PC-9 (cell line): ENCODE data around the gene ZNF474. TPM values are rescaled to one million over a fixed set of nuclear protein-coding genes. Genes with fewer than 3 reads are reported as not detected.

ENCODE experiments used
- BruUV-seq: library from RNA; stranded (reverse); fragments of 400-500 nt; replicated peaks from 2 replicates; lab custom pipeline; 2021; lab: Mats Ljungman, UMichigan
- CTCF ChIA-PET: fragments of 300-600 bp; sonication (Branson Sonifier 250); formaldehyde crosslinking; loops from one replicate; lab custom pipeline; 2022; ENCODE audit warnings: antibody characterized with exemption; lab: Charles Lee
- POLR2A ChIA-PET: fragments of 300-600 bp; sonication (Branson Sonifier 250); formaldehyde crosslinking; loops from one replicate; lab custom pipeline; 2022; ENCODE audit warnings: antibody characterized with exemption; ENCODE audit not compliant: unreplicated experiment; lab: Charles Lee
- DNase-seq, 2 experiments: peaks; one replicate each; pipeline versions ENCODE4 v3.0.0 to v3.0.0-alpha.2; 2015 to 2022; ENCODE audit warnings: mixed read lengths in 1 of 2
- H2AFZ ChIP-seq: fragments of 200-600 bp; sonication (generic); 2 replicates; pipeline ENCODE4 v1.8.1; 2017; ENCODE audit warnings: antibody characterized with exemption
- H3F3A ChIP-seq: fragments of 200-600 bp; sonication (generic); 2 replicates; pipeline ENCODE4 v1.8.1; 2017; ENCODE audit warnings: antibody characterized with exemption, mild to moderate bottlenecking, low read depth; ENCODE audit not compliant: insufficient read depth
- H3K27ac ChIP-seq: fragments of 200-600 bp; sonication (generic); 2 replicates; pipeline ENCODE4 v1.6.1; 2016; ENCODE audit warnings: mixed run types
- H3K27me3 ChIP-seq: fragments of 200-600 bp; sonication (generic); 2 replicates; pipeline ENCODE4 v1.6.1; 2016; ENCODE audit warnings: low read depth, mixed run types; ENCODE audit not compliant: insufficient read depth
- H3K36me3 ChIP-seq: fragments of 200-600 bp; sonication (generic); 2 replicates; pipeline ENCODE4 v1.6.1; 2016; ENCODE audit warnings: low read depth, mixed run types
- H3K4me1 ChIP-seq: fragments of 200-600 bp; sonication (generic); replicated peaks from 2 replicates; pipeline ENCODE4 v1.6.1; 2016; ENCODE audit warnings: mixed run types; ENCODE audit not compliant: insufficient read depth
- H3K4me2 ChIP-seq: fragments of 200-600 bp; sonication (generic); 2 replicates; pipeline ENCODE4 v1.6.1; 2017; ENCODE audit warnings: mixed run types
- H3K4me3 ChIP-seq: fragments of 200-600 bp; sonication (generic); 2 replicates; pipeline ENCODE4 v1.6.1; 2016; ENCODE audit warnings: mixed run types
- H3K79me2 ChIP-seq: fragments of 200-600 bp; sonication (generic); 2 replicates; pipeline ENCODE4 v1.6.1; 2017; ENCODE audit warnings: low read depth, mixed run types
- H3K9me2 ChIP-seq: fragments of 200-600 bp; sonication (generic); 2 replicates; pipeline ENCODE4 v1.8.1; 2017; ENCODE audit warnings: mild to moderate bottlenecking; ENCODE audit not compliant: insufficient read depth
- H3K9me3 ChIP-seq: fragments of 200-600 bp; sonication (generic); 2 replicates; pipeline ENCODE4 v1.8.1; 2016; ENCODE audit warnings: low read depth; ENCODE audit not compliant: insufficient read depth
- H4K20me1 ChIP-seq: fragments of 200-600 bp; sonication (generic); 2 replicates; pipeline ENCODE4 v1.8.1; 2017; ENCODE audit not compliant: insufficient read depth
- CTCF ChIP-seq: fragments of 200-600 bp; sonication (generic); conservative IDR thresholded peaks from 2 replicates; pipeline ENCODE4 v1.6.1; 2017; ENCODE audit warnings: mixed run types, antibody characterized with exemption, mild to moderate bottlenecking, moderate library complexity
- EZH2 ChIP-seq: fragments of 200-600 bp; sonication (generic); IDR thresholded peaks from 2 replicates; pipeline ENCODE4 v1.8.0; 2017; ENCODE audit warnings: antibody characterized with exemption, low read depth
- intact Hi-C: fragments of 100-400 bp; cut with micrococcal nuclease; formaldehyde crosslinking; loops from one replicate; pipeline ENCODE4 v1.10.0; 2022; ENCODE audit not compliant: unreplicated experiment
- total RNA-seq: library from RNA; stranded (reverse); gene quantifications from 2 replicates; pipeline ENCODE4 v1.2.3, GENCODE V29; 2021

The ZNF474 gene
- total RNA-seq, 1 experiment from 2014 or later = not detected

DNA sequence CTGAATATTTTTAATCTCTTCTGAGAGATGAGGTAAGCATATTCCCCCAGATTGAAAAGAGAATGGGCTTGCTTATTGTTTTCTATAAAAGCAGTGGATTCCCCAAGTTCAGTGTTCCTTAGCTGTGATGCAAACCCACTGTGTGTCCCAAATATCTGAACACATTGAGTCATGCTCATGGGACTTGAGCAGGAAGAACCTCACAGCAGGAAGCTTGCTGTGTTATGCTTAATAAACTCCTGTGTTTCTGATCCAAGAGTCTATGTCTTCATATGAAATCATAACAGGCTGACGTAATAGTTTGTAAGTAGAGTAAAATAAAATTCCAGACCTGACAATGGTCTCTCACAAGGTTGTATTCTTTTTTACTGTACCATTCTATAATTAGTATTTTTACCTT lies 26.5 kb upstream of the ZNF474 start:
- Histone ChIP-seq H3K27ac (no peak overlapping the region), H4K20me1 (no peaks in the 10 kb centered on the region), H3K4me3 (no peak overlapping the region), H3K4me2 (no peak overlapping the region), H3K9me2 (no peaks in the 10 kb centered on the region), H3K4me1 (peaks cover 13% of the 10 kb centered on the region), H3F3A (no peaks in the 10 kb centered on the region), H2AFZ (no peak overlapping the region), H3K36me3 (no peaks in the 10 kb centered on the region), H3K79me2 (no peaks in the 10 kb centered on the region), H3K9me3 (no peaks in the 10 kb centered on the region), H3K27me3 (no peaks in the 10 kb centered on the region)
- no peak for DNase-seq
- no TSS peak for BruUV-seq
- CTCF ChIA-PET = no interaction called here
- TF ChIP-seq CTCF (no peak), EZH2 (no peak)
- POLR2A ChIA-PET = no interaction called here
- intact Hi-C loops = loop anchor here (10.0 kb wide), 1 partner anchor 1288 kb away; no protein-coding TSS in a partner anchor

DNA sequence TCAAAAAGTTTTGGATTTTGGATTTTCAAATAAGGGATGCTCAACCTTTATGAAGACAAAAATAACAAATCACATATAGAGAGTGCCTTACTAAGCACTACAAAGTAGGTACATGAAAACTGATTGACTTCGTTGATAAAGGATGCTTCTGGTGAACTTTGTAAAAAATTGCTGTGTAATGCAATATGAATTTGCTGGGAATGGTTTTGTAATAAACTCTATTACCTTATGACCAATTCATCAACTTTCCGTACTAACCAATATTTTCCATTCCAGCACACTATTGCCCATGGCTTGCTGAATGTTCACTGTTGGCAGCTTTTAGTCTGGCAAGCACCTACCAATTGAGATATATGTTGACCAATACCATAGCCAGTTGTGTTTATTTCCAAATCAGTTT lies 23.4 kb upstream of the ZNF474 start:
- ChIA-PET CTCF (no interaction called here), POLR2A (no interaction called here)
- Histone ChIP-seq H3K9me3 (no peaks in the 10 kb centered on the region), H3K4me2 (no peak overlapping the region), H2AFZ (no peak overlapping the region), H3K36me3 (no peaks in the 10 kb centered on the region), H3K4me1 (no peaks in the 10 kb centered on the region), H3K27ac (no peak overlapping the region), H4K20me1 (no peaks in the 10 kb centered on the region), H3K79me2 (no peaks in the 10 kb centered on the region), H3F3A (no peaks in the 10 kb centered on the region), H3K4me3 (no peak overlapping the region), H3K9me2 (no peaks in the 10 kb centered on the region), H3K27me3 (no peaks in the 10 kb centered on the region)
- DNase-seq = no peak
- TF ChIP-seq CTCF (no peak), EZH2 (no peak)
- no TSS peak for BruUV-seq
- intact Hi-C loops = loop anchor here (10.0 kb wide), 1 partner anchor 1291 kb away; no protein-coding TSS in a partner anchor

GRCh38 chr5:122107016-122107415 lies 22.3 kb upstream of the ZNF474 start:
- POLR2A ChIA-PET = no interaction called here
- Histone ChIP-seq H3K9me3 (no peaks in the 10 kb centered on the region), H3K9me2 (no peaks in the 10 kb centered on the region), H4K20me1 (no peaks in the 10 kb centered on the region), H3K4me3 (no peak overlapping the region), H3F3A (no peaks in the 10 kb centered on the region), H3K27me3 (no peaks in the 10 kb centered on the region), H3K4me1 (no peaks in the 10 kb centered on the region), H3K4me2 (no peak overlapping the region), H3K36me3 (no peaks in the 10 kb centered on the region), H3K27ac (no peak overlapping the region), H3K79me2 (no peaks in the 10 kb centered on the region), H2AFZ (no peak overlapping the region)
- DNase-seq = no peak
- CTCF ChIA-PET = no interaction called here
- no TSS peak for BruUV-seq
- intact Hi-C loops = loop anchor here (10.0 kb wide), 1 partner anchor 1292 kb away; no protein-coding TSS in a partner anchor
- no peak for TF ChIP-seq CTCF
- no peak for TF ChIP-seq EZH2
